Testis (tissue), 3 donors: Measurements from ENCODE around the gene RNF144B. TPM values are rescaled to one million over a fixed set of nuclear protein-coding genes. Genes with fewer than 3 reads are reported as not detected.

Source experiments
- DNase-seq: peaks from one replicate; pipeline ENCODE4 v3.0.0-alpha.2; 2019
- H3K27ac ChIP-seq, 2 donors: fragments of 200-600 bp; sonication (generic); one replicate each; pipeline ENCODE4 v1.5.1; 2019
- H3K27me3 ChIP-seq: fragments of 200-600 bp; sonication (generic); one replicate; pipeline ENCODE4 v1.5.1; 2019
- H3K36me3 ChIP-seq: fragments of 200-600 bp; sonication (generic); one replicate; pipeline ENCODE4 v1.5.1; 2017; ENCODE audit warnings: low read depth; ENCODE audit errors: missing control alignments
- H3K4me1 ChIP-seq: fragments of 200-600 bp; sonication (generic); one replicate; pipeline ENCODE4 v1.5.1; 2019
- H3K4me3 ChIP-seq, 2 donors: fragments of 200-600 bp; sonication (generic); one replicate each; pipeline ENCODE4 v1.5.1; 2017 to 2019
- H3K9me3 ChIP-seq: fragments of 200-600 bp; sonication (generic); one replicate; pipeline ENCODE4 v1.5.1; 2017
- POLR2A ChIP-seq: fragments of 450-650 bp; IDR thresholded peaks from one replicate; pipeline ENCODE4 v1.6.1; 2017; ENCODE audit warnings: antibody characterized with exemption, mild to moderate bottlenecking, moderate library complexity
- WGBS, 2 donors: methylation state at CpG; one replicate each; pipeline ENCODE4 v1.1.5; 2018; 5-methylcytosine and 5-hydroxymethylcytosine counted together
- intact Hi-C: fragments of 100-400 bp; cut with DNase I; formaldehyde crosslinking; loops from one replicate; pipeline ENCODE4 v1.15.1; 2023; ENCODE audit warnings: low total_unique reads
- polyA plus RNA-seq: library from polyadenylated mRNA; stranded (reverse); fragments of 350-450 nt; fragmentation: Illumina TruSeq; extraction: RNeasy Lipid Tissue Mini Kit (QIAGEN cat#74804); gene quantifications from one replicate; pipeline ENCODE4 v1.2.3, GENCODE V29; 2014; ENCODE audit warnings: low read depth, low replicate concordance; ENCODE audit not compliant: insufficient read depth
- total RNA-seq, 2 donors: library from RNA; depleted of rRNA; stranded (reverse); fragments of >200 nt; gene quantifications; one replicate each; pipeline ENCODE4 v1.2.3, GENCODE V29; 2016
- TF ChIP-seq, protein P1 (sequence below), 3 experiments: fragments of 450-650 bp in 2 of 3; fragments of 200-600 bp in 1 of 3; sonication (generic) in 1 of 3; IDR thresholded peaks; one replicate each; pipeline ENCODE4 v1.5.1; 2016 to 2019; ENCODE audit warnings: antibody characterized with exemption in 3 of 3, mild to moderate bottlenecking in 2 of 3, moderate library complexity in 1 of 3

RNF144B gene
- total and polyA plus RNA-seq, 3 donors from 2014 or later = 6.1 to 6.3 (median 6.1) TPM

GRCh38 chr6:18472941-18473340 lies 85.8 kb downstream of the RNF144B start:
- no peaks in the 10 kb centered on the region for H3K27me3 ChIP-seq
- TF ChIP-seq, protein P1, sequence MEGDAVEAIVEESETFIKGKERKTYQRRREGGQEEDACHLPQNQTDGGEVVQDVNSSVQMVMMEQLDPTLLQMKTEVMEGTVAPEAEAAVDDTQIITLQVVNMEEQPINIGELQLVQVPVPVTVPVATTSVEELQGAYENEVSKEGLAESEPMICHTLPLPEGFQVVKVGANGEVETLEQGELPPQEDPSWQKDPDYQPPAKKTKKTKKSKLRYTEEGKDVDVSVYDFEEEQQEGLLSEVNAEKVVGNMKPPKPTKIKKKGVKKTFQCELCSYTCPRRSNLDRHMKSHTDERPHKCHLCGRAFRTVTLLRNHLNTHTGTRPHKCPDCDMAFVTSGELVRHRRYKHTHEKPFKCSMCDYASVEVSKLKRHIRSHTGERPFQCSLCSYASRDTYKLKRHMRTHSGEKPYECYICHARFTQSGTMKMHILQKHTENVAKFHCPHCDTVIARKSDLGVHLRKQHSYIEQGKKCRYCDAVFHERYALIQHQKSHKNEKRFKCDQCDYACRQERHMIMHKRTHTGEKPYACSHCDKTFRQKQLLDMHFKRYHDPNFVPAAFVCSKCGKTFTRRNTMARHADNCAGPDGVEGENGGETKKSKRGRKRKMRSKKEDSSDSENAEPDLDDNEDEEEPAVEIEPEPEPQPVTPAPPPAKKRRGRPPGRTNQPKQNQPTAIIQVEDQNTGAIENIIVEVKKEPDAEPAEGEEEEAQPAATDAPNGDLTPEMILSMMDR (IDR thresholded peaks at IDR 0.05) = no peak
- no peak for TF ChIP-seq POLR2A
- no peak overlapping the region for H3K27ac ChIP-seq
- 84 to 92% methylated on average over 2 of the region's 2 CpGs for WGBS, 2 donors
- no peaks in the 10 kb centered on the region for H3K36me3 ChIP-seq
- no peaks in the 10 kb centered on the region for H3K4me1 ChIP-seq
- no peaks in the 10 kb centered on the region for H3K9me3 ChIP-seq
- DNase-seq = no peak
- H3K4me3 ChIP-seq = no peak overlapping the region
- intact Hi-C loops = no loop called here

DNA sequence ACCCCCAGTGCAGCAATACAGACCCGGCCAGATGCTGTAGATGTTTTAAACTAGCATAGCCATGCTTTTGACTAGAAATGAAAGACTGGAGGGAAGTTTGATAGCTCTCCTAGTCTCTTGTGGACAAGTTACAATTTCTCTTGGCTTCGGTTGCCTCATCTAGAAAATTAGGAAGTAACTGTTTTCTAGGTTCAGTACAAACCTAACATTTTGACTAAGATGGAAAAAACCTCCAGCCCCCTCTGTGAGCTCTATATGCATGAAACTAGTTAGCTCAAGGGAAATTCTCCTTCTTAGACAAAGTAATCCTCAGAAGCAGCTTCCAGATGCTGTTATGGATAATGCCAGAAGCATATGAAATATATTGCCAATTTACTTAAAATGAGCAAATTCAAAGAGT lies 86.6 kb downstream of the RNF144B start:
- H3K4me3 ChIP-seq = no peak overlapping the region
- no peaks in the 10 kb centered on the region for H3K9me3 ChIP-seq
- H3K27me3 ChIP-seq = no peaks in the 10 kb centered on the region
- DNase-seq = no peak
- 65 to 84% methylated on average over 2 of the region's 2 CpGs for WGBS, 2 donors
- intact Hi-C loops = no loop called here
- H3K36me3 ChIP-seq = no peaks in the 10 kb centered on the region
- TF ChIP-seq, protein P1 (IDR thresholded peaks at IDR 0.05) = no peak
- no peak for TF ChIP-seq POLR2A
- no peaks in the 10 kb centered on the region for H3K4me1 ChIP-seq
- H3K27ac ChIP-seq = no peak overlapping the region

DNA sequence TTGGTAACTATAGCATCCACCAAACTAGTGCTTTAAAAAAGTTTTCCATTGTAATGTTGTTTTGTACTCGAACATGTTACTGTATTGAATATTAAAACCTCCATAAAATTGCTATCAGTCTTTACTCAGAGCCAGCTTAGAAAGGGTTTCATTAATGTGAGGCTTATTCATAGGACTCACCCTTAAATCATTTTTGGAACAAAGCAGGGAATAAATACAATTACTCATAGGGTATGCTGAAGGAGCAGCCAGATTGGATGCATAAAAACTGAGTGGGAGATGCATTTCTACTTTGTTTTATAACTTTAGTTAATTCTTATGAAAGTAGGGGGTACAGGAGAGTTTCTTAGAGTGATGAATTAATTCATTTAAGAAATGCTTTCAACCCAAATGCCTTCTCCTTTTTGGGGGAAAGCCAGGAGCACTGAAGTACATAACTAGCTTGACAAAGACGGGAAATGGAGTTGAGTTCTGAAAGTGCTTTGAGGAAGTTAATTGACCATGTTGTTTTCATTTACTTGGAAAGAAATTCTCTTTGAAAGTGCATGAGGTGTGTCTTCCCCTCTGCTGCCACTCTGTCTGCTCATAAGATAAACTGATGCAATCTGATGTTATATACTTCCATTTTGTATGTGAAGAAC lies 90.3 kb downstream of the RNF144B start:
- Histone ChIP-seq H3K36me3 (no peaks in the 10 kb centered on the region), H3K27me3 (no peaks in the 10 kb centered on the region), H3K9me3 (no peaks in the 10 kb centered on the region), H3K4me3 (no peak overlapping the region), H3K27ac (no peak overlapping the region), H3K4me1 (no peaks in the 10 kb centered on the region)
- no peak for TF ChIP-seq POLR2A
- TF ChIP-seq, protein P1 (IDR thresholded peaks at IDR 0.05) = no peak
- 62 to 79% methylated on average over 2 of the region's 2 CpGs for WGBS, 2 donors
- DNase-seq = no peak
- intact Hi-C loops = no loop called here

GRCh38 chr6:18478610-18479009 lies 91.5 kb downstream of the RNF144B start:
- WGBS, 2 donors = 71 to 82% methylated on average over 1 of the region's 1 CpG
- Histone ChIP-seq H3K36me3 (no peaks in the 10 kb centered on the region), H3K9me3 (no peaks in the 10 kb centered on the region), H3K27me3 (no peaks in the 10 kb centered on the region), H3K27ac (no peak overlapping the region), H3K4me3 (no peak overlapping the region), H3K4me1 (no peaks in the 10 kb centered on the region)
- TF ChIP-seq, protein P1 (IDR thresholded peaks at IDR 0.05) = no peak
- no peak for TF ChIP-seq POLR2A
- intact Hi-C loops = no loop called here
- DNase-seq = no peak

DNA sequence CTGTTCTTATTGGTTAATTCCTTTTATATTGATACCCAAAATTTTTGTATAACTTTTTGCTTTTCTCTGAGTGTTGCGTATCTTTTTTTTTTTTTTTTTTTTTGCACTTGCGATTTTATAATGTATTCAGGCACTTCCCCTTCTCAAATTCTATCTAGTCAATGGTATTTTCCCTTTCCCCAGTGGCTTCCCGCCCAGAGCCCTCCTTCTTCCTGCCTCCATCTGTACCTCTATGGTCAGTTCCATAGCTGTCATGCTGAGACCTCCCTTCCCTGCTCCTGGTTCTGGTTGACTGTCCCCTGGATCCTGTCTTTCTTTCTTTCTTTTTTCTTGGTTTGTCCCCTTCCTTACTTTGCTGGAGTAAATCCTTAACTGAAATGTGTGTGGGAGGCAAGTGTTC lies 94.7 kb downstream of the RNF144B start:
- no peak for DNase-seq
- Histone ChIP-seq H3K27ac (no peak overlapping the region), H3K9me3 (no peaks in the 10 kb centered on the region), H3K4me3 (no peak overlapping the region), H3K4me1 (no peaks in the 10 kb centered on the region), H3K36me3 (no peaks in the 10 kb centered on the region), H3K27me3 (no peaks in the 10 kb centered on the region)
- 89 to 95% methylated on average over 3 of the region's 3 CpGs for WGBS, 2 donors
- TF ChIP-seq, protein P1 (IDR thresholded peaks at IDR 0.05) = no peak
- TF ChIP-seq POLR2A = no peak
- intact Hi-C loops = no loop called here
